ENCODE data around the gene ITK.

Gene ITK

DNA sequence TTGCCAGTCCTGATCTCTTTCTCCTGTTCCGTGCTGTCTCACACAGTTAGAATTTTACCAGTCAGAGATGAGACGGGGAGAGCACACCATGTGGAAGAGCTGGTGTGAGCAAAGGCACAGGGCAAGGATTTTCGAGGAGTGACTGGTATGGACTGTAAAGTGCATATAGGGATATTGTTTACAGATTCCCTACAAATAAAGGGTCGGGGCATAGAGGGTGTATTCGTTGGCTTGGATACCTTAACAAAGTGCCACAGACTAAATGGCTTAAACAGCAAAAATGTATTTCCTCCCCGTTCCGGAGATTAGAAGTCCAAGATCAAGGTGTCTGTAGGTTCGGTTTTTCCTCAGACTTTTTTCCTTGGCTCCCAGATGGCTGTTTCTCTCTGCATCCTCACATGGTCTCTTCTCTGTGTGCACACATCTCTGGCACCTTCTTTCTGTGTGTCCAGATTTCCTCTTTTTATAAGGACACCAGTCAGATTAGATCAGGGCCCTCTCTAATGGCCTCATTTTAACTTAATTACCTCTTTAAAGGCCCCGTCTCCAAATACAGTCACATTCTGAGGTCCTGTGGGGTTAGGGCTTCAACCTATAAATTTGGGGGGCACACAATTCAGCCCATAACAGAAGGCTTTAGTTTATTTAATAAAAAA lies 108.7 kb downstream of the ITK start:
- Histone ChIP-seq H3K27ac (no peak overlapping the region), H3K9me3 (ENCODE audit: severe bottlenecking) (no peaks in the 10 kb centered on the region), H3K27me3 (ENCODE audit: insufficient read depth, low read depth, severe bottlenecking) (no peaks in the 10 kb centered on the region), H3K36me3 (peaks cover 47% of the 10 kb centered on the region), H3K4me3 (ENCODE audit: low read depth, low read length) (no peak overlapping the region)
- DNase-seq, result no peak
- TF ChIP-seq, protein P1, sequence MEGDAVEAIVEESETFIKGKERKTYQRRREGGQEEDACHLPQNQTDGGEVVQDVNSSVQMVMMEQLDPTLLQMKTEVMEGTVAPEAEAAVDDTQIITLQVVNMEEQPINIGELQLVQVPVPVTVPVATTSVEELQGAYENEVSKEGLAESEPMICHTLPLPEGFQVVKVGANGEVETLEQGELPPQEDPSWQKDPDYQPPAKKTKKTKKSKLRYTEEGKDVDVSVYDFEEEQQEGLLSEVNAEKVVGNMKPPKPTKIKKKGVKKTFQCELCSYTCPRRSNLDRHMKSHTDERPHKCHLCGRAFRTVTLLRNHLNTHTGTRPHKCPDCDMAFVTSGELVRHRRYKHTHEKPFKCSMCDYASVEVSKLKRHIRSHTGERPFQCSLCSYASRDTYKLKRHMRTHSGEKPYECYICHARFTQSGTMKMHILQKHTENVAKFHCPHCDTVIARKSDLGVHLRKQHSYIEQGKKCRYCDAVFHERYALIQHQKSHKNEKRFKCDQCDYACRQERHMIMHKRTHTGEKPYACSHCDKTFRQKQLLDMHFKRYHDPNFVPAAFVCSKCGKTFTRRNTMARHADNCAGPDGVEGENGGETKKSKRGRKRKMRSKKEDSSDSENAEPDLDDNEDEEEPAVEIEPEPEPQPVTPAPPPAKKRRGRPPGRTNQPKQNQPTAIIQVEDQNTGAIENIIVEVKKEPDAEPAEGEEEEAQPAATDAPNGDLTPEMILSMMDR (IDR thresholded peaks at IDR 0.05; ENCODE audit: low read depth, low read length), result no peak

DNA sequence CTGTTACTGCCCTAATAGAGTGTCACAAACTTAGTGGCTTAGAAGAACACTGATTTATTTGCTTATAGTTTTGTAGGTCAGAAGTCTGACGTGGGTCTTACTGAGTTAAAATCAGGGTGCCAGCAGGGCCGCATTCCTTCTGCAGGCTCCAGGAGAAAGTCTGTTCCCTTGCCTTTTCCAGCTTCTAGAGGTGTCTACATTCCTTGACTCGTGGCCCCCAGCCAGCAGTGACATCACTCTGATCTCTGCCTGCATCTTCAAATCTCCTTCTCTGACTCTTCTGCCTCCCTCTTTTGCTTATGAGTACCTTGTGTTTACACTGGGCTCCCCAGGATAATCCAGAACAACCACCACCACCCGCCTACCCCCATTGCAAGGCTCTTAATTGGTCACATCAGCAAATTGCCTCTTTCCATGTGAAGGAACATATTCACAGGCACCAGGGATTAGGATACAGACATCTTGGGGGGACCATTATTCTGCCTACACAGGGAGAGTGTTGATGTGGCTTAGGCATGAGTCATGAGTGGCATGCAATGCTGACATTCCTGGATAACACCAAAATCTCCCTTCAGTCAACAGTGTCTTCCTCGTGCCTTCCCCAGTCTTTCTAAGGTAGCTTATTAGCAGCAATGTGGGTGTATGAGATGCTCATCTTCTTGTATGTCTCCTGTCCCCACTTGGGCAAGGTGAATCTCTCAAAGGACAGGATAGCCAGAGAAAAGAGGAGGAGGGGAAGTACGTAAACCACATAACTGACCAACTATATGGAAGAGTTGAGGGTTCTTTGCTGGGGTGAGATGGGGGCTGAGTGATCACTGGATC lies 109.7 kb downstream of the ITK start:
- peaks cover 47% of the 10 kb centered on the region for H3K36me3 ChIP-seq
- TF ChIP-seq, protein P1 (IDR thresholded peaks at IDR 0.05; ENCODE audit: low read depth, low read length), result no peak
- no peak for DNase-seq
- H3K4me3 ChIP-seq (ENCODE audit: low read depth, low read length), result no peak overlapping the region
- no peaks in the 10 kb centered on the region for H3K9me3 ChIP-seq (ENCODE audit: severe bottlenecking)
- no peak overlapping the region for H3K27ac ChIP-seq
- H3K27me3 ChIP-seq (ENCODE audit: insufficient read depth, low read depth, severe bottlenecking), result no peaks in the 10 kb centered on the region

DNA sequence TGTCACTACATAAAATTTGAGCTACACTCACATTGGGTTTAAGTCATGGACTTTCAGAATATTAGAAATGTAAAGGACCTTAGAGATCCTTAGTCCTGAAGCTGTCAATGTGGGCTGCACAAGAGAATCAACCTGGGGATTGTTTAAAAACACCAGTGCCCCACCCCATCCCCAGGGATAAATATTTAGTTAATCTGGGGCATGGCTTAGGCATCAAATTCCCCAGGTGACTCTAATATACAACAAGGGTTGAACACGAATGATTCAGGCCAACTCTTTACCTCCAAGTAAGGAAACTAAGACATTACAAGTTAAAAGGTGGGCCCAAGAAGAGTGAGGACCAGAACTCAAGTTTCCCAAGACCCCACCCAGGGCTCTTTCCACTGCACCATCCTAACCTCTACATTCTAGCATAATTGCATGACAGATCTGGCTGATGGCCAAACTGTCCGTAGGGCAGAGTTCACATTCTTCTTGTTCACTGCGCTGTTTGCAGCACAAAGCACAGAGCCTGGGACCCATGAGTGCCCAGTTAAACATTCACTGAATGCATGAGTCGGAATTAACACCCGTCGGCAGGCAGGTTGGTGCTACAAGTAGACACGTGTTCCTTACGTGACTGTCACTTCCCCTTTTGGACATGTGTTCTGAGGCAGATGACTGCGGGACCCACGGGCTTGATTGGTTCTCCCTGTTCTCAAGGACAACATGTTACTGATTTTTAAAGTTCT lies 110.5 kb downstream of the ITK start:
- no peak for DNase-seq

DNA sequence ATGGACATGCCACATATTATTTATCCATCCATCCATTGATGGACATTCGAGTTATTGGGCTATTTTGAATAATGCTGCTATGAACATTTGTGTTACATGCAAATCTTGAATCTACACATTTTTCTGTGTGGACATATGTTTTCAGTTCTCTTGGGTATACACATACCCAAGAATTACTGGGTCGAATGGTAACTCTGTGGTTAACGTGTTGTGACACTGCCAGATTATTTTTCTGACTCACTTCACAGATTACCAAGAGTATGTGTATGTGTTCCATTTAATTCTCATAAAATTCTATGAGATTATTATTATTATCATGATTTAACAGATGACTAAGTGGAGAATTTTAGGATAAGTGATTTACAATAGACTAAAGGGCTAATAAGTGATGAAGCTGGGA lies 112.0 kb downstream of the ITK start:
- H3K4me3 ChIP-seq (ENCODE audit: low read depth, low read length), result no peak overlapping the region
- H3K27ac ChIP-seq, result no peak overlapping the region
- no peaks in the 10 kb centered on the region for H3K27me3 ChIP-seq (ENCODE audit: insufficient read depth, low read depth, severe bottlenecking)
- TF ChIP-seq, protein P1 (IDR thresholded peaks at IDR 0.05; ENCODE audit: low read depth, low read length), result no peak
- H3K9me3 ChIP-seq (ENCODE audit: severe bottlenecking), result no peaks in the 10 kb centered on the region
- no peak for DNase-seq
- peaks cover 43% of the 10 kb centered on the region for H3K36me3 ChIP-seq

More for the DNA sequence above, 110.5 kb downstream of the ITK start:
- H3K36me3 ChIP-seq, result peaks cover 51% of the 10 kb centered on the region
- no peaks in the 10 kb centered on the region for H3K27me3 ChIP-seq (ENCODE audit: insufficient read depth, low read depth, severe bottlenecking)
- H3K27ac ChIP-seq, result no peak overlapping the region
- no peaks in the 10 kb centered on the region for H3K9me3 ChIP-seq (ENCODE audit: severe bottlenecking)
- TF ChIP-seq, protein P1 (IDR thresholded peaks at IDR 0.05; ENCODE audit: low read depth, low read length), result no peak
- H3K4me3 ChIP-seq (ENCODE audit: low read depth, low read length), result no peak overlapping the region

DNA sequence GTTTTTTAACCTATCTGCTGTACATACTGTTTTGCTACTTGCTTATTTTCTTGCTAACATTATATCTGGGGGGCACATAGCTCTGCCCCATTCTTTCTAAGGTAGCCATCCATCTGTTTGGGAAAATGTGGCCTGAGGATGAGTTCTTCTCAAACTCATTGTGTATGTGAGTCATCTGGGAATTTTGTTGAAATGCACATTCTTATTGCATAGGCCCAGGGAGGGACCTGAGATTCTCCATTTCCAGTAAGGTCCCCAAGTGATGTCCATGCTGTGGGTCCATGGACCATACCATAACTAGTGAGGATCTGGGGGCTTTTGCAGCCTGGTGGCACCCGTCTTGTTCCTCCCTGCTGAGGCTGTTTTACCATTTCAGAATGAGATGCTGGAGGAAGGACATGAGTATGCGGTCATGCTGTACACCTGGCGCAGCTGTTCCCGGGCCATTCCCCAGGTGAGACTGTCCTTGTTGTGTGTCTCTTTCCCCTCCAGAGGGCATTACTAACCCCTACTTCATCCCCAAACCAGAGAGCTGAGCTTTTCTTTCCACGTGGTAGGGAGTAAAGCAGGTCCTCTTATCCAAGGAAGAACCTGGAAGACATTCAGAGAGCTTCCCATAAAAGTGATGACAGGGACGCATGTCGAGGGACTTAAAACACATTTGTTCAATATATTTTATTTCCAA lies 113.9 kb downstream of the ITK start:
- Histone ChIP-seq H3K36me3 (peaks cover 40% of the 10 kb centered on the region), H3K27me3 (ENCODE audit: insufficient read depth, low read depth, severe bottlenecking) (no peaks in the 10 kb centered on the region), H3K27ac (no peak overlapping the region), H3K4me3 (ENCODE audit: low read depth, low read length) (no peak overlapping the region), H3K9me3 (ENCODE audit: severe bottlenecking) (no peaks in the 10 kb centered on the region)
- TF ChIP-seq, protein P1 (IDR thresholded peaks at IDR 0.05; ENCODE audit: low read depth, low read length), result 0 out of 2 replicates have a peak, but pooled peaks have one; percentile 23
- no peak for DNase-seq
